ENCODE data around the gene TAF5L. TPM values are rescaled to one million over a fixed set of nuclear protein-coding genes. Genes with fewer than 3 reads are reported as not detected.
A peak's percentile ranks its signal among the peaks of the same experiment; 100 is the strongest.
"Not testable (repeated sequence)": the region's sequence is repeated elsewhere in the genome, so short reads cannot be mapped to it uniquely, and the experiment has no call there.

TAF5L gene
- total RNA-seq, 1 experiment from 2014 or later: 28.7 TPM

GRCh38 chr1:229627003-229627402 is 1.1 kb upstream of the TAF5L start:
- peak overlapping the region; percentile 98 for H3K4me3 ChIP-seq
- no peak for DNase-seq
- H3K9me3 ChIP-seq (replicated peaks): no peaks in the 10 kb centered on the region
- H3K27ac ChIP-seq: no peak overlapping the region
- H3K27me3 ChIP-seq: no peaks in the 10 kb centered on the region
- H3K4me1 ChIP-seq: peaks cover 5% of the 10 kb centered on the region; the same call in 1 of the 2 replicates
- H3K36me3 ChIP-seq: peaks cover 9% of the 10 kb centered on the region

GRCh38 chr1:229625071-229625914 is 629 bp downstream of the TAF5L start:
- no peaks in the 10 kb centered on the region for H3K9me3 ChIP-seq (replicated peaks)
- H3K4me1 ChIP-seq: peaks cover 5% of the 10 kb centered on the region; the same call in 1 of the 2 replicates
- H3K4me3 ChIP-seq: peak overlapping the region; percentile 98
- DNase-seq: peak; percentile 28 to 49
- no peaks in the 10 kb centered on the region for H3K27me3 ChIP-seq
- no peak overlapping the region; the same call in 1 of the 2 replicates for H3K27ac ChIP-seq
- H3K36me3 ChIP-seq: peaks cover 5% of the 10 kb centered on the region

DNA sequence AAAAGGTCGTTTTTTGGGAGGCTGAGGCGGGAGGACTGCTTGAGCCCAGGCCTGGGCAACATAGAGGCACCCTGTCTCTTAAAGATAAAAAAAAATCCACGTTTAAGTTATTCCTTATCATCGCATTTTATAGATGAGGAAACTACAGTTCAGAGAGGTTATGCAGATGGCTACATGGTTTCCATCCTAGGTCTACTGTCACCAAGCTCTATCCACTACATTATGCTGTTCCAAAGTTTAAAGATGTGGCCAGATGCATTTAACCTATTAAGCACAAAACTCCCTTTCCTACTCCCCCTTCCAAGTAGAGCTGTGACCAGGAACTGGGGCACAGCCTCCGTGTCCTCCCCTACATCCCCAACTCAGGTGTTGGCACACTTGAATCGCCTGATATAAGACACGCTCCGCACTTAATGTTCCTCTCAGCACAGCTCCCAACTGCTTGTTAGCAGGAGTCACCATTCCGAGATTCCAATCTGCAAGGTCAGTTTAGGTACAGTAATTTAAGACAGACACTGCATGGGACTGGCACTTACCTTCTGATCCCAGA is 1.3 kb downstream of the TAF5L start:
- H3K27me3 ChIP-seq: no peaks in the 10 kb centered on the region
- no peak for DNase-seq
- H3K27ac ChIP-seq: no peak overlapping the region
- peak overlapping the region; percentile 98 for H3K4me3 ChIP-seq
- no peaks in the 10 kb centered on the region for H3K36me3 ChIP-seq
- no peaks in the 10 kb centered on the region for H3K9me3 ChIP-seq (replicated peaks)
- peaks cover 5% of the 10 kb centered on the region; the same call in 1 of the 2 replicates for H3K4me1 ChIP-seq

GRCh38 chr1:229623838-229624237 is 2.1 kb downstream of the TAF5L start:
- Histone ChIP-seq H3K27me3 (no peaks in the 10 kb centered on the region), H3K27ac (no peak overlapping the region), H3K4me3 (no peak overlapping the region), H3K4me1 (peaks cover 5% of the 10 kb centered on the region; the same call in 1 of the 2 replicates), H3K36me3 (no peaks in the 10 kb centered on the region), H3K9me3 (replicated peaks) (no peaks in the 10 kb centered on the region)
- no peak for DNase-seq

DNA sequence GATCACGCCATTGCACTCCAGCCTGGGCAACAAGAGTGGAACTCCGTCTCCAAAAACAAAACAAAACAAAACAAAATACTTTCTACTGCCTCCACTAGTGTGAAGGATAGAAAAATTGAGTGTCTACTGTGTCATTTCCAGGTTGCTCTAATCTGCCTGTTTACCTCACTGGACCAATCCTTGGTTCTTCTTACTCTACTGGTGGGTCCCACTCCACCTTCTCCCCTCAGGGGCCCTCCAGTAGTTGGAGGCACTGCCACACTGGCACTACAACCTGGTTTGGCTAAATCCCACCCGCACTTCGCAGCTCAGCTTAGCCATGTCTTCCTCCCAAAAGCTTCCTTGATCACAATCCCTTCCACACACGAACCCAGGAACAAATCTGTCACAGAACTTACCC is 2.7 kb downstream of the TAF5L start:
- Histone ChIP-seq H3K4me3 (no peak overlapping the region), H3K27ac (no peak overlapping the region), H3K27me3 (no peaks in the 10 kb centered on the region), H3K9me3 (replicated peaks) (no peaks in the 10 kb centered on the region), H3K4me1 (peaks cover 5% of the 10 kb centered on the region; the same call in 1 of the 2 replicates), H3K36me3 (no peaks in the 10 kb centered on the region)
- DNase-seq: no peak

DNA sequence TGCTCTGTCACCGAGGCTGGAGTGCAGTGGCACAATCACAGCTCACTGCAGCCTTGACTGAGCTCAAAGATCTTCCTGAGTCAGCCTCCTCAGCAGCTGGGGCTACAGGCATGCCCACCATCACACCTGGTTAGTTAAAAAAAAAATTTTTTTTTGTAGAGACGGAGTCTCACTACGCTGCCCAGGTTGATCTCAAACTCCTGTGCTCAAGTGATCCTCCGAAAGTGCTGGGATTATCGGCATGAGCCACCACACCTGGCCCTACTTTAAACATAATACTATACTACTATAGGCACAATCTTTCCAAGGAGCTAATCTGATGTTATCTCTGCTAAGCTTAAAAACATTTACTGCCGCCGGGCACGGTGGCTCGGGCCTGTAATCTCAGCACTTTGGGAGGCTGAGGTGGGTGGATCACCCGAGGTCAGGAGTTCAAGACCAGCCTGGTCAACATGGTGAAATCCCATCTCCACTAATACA is 3.2 kb downstream of the TAF5L start:
- H3K4me3 ChIP-seq, DNase-seq: not testable (repeated sequence)

DNA sequence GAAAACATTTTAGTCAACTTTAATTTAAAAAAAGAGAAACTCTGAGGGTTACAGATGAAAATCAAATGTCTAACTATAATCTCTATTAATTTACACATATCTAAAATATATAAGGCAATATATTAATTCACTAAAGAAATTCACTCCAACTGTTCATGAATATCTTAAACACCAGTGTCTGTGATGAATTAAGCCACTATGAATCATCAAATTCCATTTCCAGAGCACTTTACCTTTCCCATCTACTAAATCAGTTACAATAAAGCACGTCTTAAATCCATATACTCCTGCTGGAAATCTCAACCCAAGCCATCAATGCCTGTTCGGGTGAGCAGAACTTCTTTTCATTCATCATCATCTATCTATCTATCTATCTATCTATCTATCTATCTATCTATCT is 4.3 kb downstream of the TAF5L start:
- DNase-seq: no peak
- Histone ChIP-seq H3K4me1 (no peaks in the 10 kb centered on the region), H3K36me3 (no peaks in the 10 kb centered on the region), H3K4me3 (no peak overlapping the region), H3K27ac (no peak overlapping the region), H3K9me3 (replicated peaks) (no peaks in the 10 kb centered on the region), H3K27me3 (no peaks in the 10 kb centered on the region)

More for the DNA sequence above, 3.2 kb downstream of the TAF5L start:
- not testable (repeated sequence) for H3K27me3 ChIP-seq; H3K36me3 ChIP-seq; H3K9me3 ChIP-seq (replicated peaks); H3K27ac ChIP-seq; H3K4me1 ChIP-seq

GRCh38 chr1:229620876-229621275 is 5.0 kb downstream of the TAF5L start:
- H3K4me3 ChIP-seq: no peak overlapping the region
- DNase-seq: no peak
- H3K27me3 ChIP-seq: no peaks in the 10 kb centered on the region
- H3K36me3 ChIP-seq: no peaks in the 10 kb centered on the region
- H3K27ac ChIP-seq: no peak overlapping the region
- H3K4me1 ChIP-seq: no peaks in the 10 kb centered on the region
- no peaks in the 10 kb centered on the region for H3K9me3 ChIP-seq (replicated peaks)

DNA sequence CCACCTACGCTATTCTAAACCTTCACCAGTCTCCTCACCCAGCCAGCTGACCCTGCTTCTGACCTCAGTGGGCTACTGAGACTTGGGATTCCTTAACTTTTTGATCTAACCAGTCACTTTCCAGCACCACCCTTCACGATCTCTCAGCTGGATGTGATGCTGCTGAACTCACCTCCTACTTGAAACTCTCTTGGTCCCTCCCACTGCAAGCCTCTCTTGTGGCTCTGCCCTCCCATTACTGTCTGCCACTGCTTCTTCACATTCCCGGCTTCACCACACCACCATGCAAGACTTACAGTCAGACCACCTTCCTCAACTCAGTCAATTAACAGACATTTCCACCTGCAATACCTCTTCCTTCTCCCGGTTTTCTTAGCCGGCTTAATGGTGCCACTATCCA is 6.3 kb downstream of the TAF5L start:
- Histone ChIP-seq H3K4me1 (no peaks in the 10 kb centered on the region), H3K9me3 (replicated peaks) (no peaks in the 10 kb centered on the region), H3K36me3 (no peaks in the 10 kb centered on the region; the same call in 1 of the 2 replicates), H3K27ac (no peak overlapping the region), H3K4me3 (no peak overlapping the region), H3K27me3 (no peaks in the 10 kb centered on the region)
- DNase-seq: no peak

- DNase-seq: no peak
- H3K9me3 ChIP-seq (replicated peaks): no peaks in the 10 kb centered on the region
- H3K4me3 ChIP-seq: no peak overlapping the region
- H3K4me1 ChIP-seq: no peaks in the 10 kb centered on the region
- no peak overlapping the region for H3K27ac ChIP-seq
- peaks cover under 1% of the 10 kb centered on the region; the same call in 1 of the 2 replicates for H3K36me3 ChIP-seq
- no peaks in the 10 kb centered on the region for H3K27me3 ChIP-seq
These were observed 6.9 kb downstream of the TAF5L start for GRCh38 chr1:229619002-229619401.

- Histone ChIP-seq H3K4me3 (no peak overlapping the region), H3K27me3 (no peaks in the 10 kb centered on the region), H3K36me3 (peaks cover 8% of the 10 kb centered on the region), H3K27ac (no peak overlapping the region), H3K9me3 (replicated peaks) (no peaks in the 10 kb centered on the region), H3K4me1 (no peaks in the 10 kb centered on the region)
- DNase-seq: no peak
These were observed 8.4 kb downstream of the TAF5L start for GRCh38 chr1:229617351-229618100.

GRCh38 chr1:229614701-229615100 is 11.2 kb downstream of the TAF5L start:
- H3K4me1 ChIP-seq: no peaks in the 10 kb centered on the region
- H3K9me3 ChIP-seq (replicated peaks): no peaks in the 10 kb centered on the region
- peaks cover 13% of the 10 kb centered on the region for H3K36me3 ChIP-seq
- DNase-seq: no peak
- H3K27ac ChIP-seq: no peak overlapping the region
- no peak overlapping the region for H3K4me3 ChIP-seq
- no peaks in the 10 kb centered on the region for H3K27me3 ChIP-seq

GRCh38 chr1:229613938-229614337 is 12.0 kb downstream of the TAF5L start:
- H3K27ac ChIP-seq: no peak overlapping the region
- DNase-seq: no peak
- H3K4me1 ChIP-seq: no peaks in the 10 kb centered on the region
- H3K36me3 ChIP-seq: peaks cover 19% of the 10 kb centered on the region
- no peaks in the 10 kb centered on the region for H3K27me3 ChIP-seq
- H3K9me3 ChIP-seq (replicated peaks): no peaks in the 10 kb centered on the region
- no peak overlapping the region for H3K4me3 ChIP-seq

GRCh38 chr1:229608590-229608989 is 17.3 kb downstream of the TAF5L start:
- Histone ChIP-seq H3K36me3 (peaks cover 32% of the 10 kb centered on the region), H3K27ac (no peak overlapping the region), H3K9me3 (replicated peaks) (no peaks in the 10 kb centered on the region), H3K4me3 (no peak overlapping the region), H3K4me1 (no peaks in the 10 kb centered on the region), H3K27me3 (no peaks in the 10 kb centered on the region)
- no peak for DNase-seq

- peaks cover 36% of the 10 kb centered on the region for H3K36me3 ChIP-seq
- no peak for DNase-seq
- H3K4me3 ChIP-seq: no peak overlapping the region
- no peak overlapping the region for H3K27ac ChIP-seq
- no peaks in the 10 kb centered on the region for H3K4me1 ChIP-seq
- no peaks in the 10 kb centered on the region for H3K9me3 ChIP-seq (replicated peaks)
- no peaks in the 10 kb centered on the region for H3K27me3 ChIP-seq
These were observed 18.6 kb downstream of the TAF5L start for GRCh38 chr1:229607370-229607769.
